PC-9 (cell line): ENCODE measurements around the gene FADS3. TPM values are rescaled to one million over a fixed set of nuclear protein-coding genes. Genes with fewer than 3 reads are reported as not detected.

Experiments used
- BruUV-seq: library from RNA; stranded (reverse); fragments of 400-500 nt; replicated peaks from 2 replicates; lab custom pipeline; 2021; lab: Mats Ljungman, UMichigan
- CTCF ChIA-PET: fragments of 300-600 bp; sonication (Branson Sonifier 250); formaldehyde crosslinking; loops from one replicate; lab custom pipeline; 2022; ENCODE audit warnings: antibody characterized with exemption; lab: Charles Lee
- POLR2A ChIA-PET: fragments of 300-600 bp; sonication (Branson Sonifier 250); formaldehyde crosslinking; loops from one replicate; lab custom pipeline; 2022; ENCODE audit warnings: antibody characterized with exemption; ENCODE audit not compliant: unreplicated experiment; lab: Charles Lee
- DNase-seq, 2 experiments: peaks; one replicate each; pipeline versions ENCODE4 v3.0.0 to v3.0.0-alpha.2; 2015 to 2022; ENCODE audit warnings: mixed read lengths in 1 of 2
- H2AFZ ChIP-seq: fragments of 200-600 bp; sonication (generic); 2 replicates; pipeline ENCODE4 v1.8.1; 2017; ENCODE audit warnings: antibody characterized with exemption
- H3F3A ChIP-seq: fragments of 200-600 bp; sonication (generic); 2 replicates; pipeline ENCODE4 v1.8.1; 2017; ENCODE audit warnings: antibody characterized with exemption, mild to moderate bottlenecking, low read depth; ENCODE audit not compliant: insufficient read depth
- H3K27ac ChIP-seq: fragments of 200-600 bp; sonication (generic); 2 replicates; pipeline ENCODE4 v1.6.1; 2016; ENCODE audit warnings: mixed run types
- H3K27me3 ChIP-seq: fragments of 200-600 bp; sonication (generic); 2 replicates; pipeline ENCODE4 v1.6.1; 2016; ENCODE audit warnings: low read depth, mixed run types; ENCODE audit not compliant: insufficient read depth
- H3K36me3 ChIP-seq: fragments of 200-600 bp; sonication (generic); 2 replicates; pipeline ENCODE4 v1.6.1; 2016; ENCODE audit warnings: low read depth, mixed run types
- H3K4me1 ChIP-seq: fragments of 200-600 bp; sonication (generic); replicated peaks from 2 replicates; pipeline ENCODE4 v1.6.1; 2016; ENCODE audit warnings: mixed run types; ENCODE audit not compliant: insufficient read depth
- H3K4me2 ChIP-seq: fragments of 200-600 bp; sonication (generic); 2 replicates; pipeline ENCODE4 v1.6.1; 2017; ENCODE audit warnings: mixed run types
- H3K4me3 ChIP-seq: fragments of 200-600 bp; sonication (generic); 2 replicates; pipeline ENCODE4 v1.6.1; 2016; ENCODE audit warnings: mixed run types
- H3K79me2 ChIP-seq: fragments of 200-600 bp; sonication (generic); 2 replicates; pipeline ENCODE4 v1.6.1; 2017; ENCODE audit warnings: low read depth, mixed run types
- H3K9me2 ChIP-seq: fragments of 200-600 bp; sonication (generic); 2 replicates; pipeline ENCODE4 v1.8.1; 2017; ENCODE audit warnings: mild to moderate bottlenecking; ENCODE audit not compliant: insufficient read depth
- H3K9me3 ChIP-seq: fragments of 200-600 bp; sonication (generic); 2 replicates; pipeline ENCODE4 v1.8.1; 2016; ENCODE audit warnings: low read depth; ENCODE audit not compliant: insufficient read depth
- H4K20me1 ChIP-seq: fragments of 200-600 bp; sonication (generic); 2 replicates; pipeline ENCODE4 v1.8.1; 2017; ENCODE audit not compliant: insufficient read depth
- EZH2 ChIP-seq: fragments of 200-600 bp; sonication (generic); IDR thresholded peaks from 2 replicates; pipeline ENCODE4 v1.8.0; 2017; ENCODE audit warnings: antibody characterized with exemption, low read depth
- intact Hi-C: fragments of 100-400 bp; cut with micrococcal nuclease; formaldehyde crosslinking; loops from one replicate; pipeline ENCODE4 v1.10.0; 2022; ENCODE audit not compliant: unreplicated experiment
- total RNA-seq: library from RNA; stranded (reverse); gene quantifications from 2 replicates; pipeline ENCODE4 v1.2.3, GENCODE V29; 2021
- TF ChIP-seq, protein P1 (sequence below): fragments of 200-600 bp; sonication (generic); conservative IDR thresholded peaks from 2 replicates; pipeline ENCODE4 v1.6.1; 2017; ENCODE audit warnings: mixed run types, antibody characterized with exemption, mild to moderate bottlenecking, moderate library complexity

Gene FADS3
- total RNA-seq, 1 experiment from 2014 or later, result 75.5 TPM

GRCh38 chr11:61930933-61931332, 39.6 kb upstream of the FADS3 start:
- TF ChIP-seq, protein P1, sequence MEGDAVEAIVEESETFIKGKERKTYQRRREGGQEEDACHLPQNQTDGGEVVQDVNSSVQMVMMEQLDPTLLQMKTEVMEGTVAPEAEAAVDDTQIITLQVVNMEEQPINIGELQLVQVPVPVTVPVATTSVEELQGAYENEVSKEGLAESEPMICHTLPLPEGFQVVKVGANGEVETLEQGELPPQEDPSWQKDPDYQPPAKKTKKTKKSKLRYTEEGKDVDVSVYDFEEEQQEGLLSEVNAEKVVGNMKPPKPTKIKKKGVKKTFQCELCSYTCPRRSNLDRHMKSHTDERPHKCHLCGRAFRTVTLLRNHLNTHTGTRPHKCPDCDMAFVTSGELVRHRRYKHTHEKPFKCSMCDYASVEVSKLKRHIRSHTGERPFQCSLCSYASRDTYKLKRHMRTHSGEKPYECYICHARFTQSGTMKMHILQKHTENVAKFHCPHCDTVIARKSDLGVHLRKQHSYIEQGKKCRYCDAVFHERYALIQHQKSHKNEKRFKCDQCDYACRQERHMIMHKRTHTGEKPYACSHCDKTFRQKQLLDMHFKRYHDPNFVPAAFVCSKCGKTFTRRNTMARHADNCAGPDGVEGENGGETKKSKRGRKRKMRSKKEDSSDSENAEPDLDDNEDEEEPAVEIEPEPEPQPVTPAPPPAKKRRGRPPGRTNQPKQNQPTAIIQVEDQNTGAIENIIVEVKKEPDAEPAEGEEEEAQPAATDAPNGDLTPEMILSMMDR, result no peak
- no TSS peak for BruUV-seq
- Histone ChIP-seq H3K4me2 (no peak overlapping the region), H4K20me1 (no peaks in the 10 kb centered on the region), H3K27me3 (no peaks in the 10 kb centered on the region), H3K4me1 (no peaks in the 10 kb centered on the region), H3K9me2 (no peaks in the 10 kb centered on the region), H3K36me3 (no peaks in the 10 kb centered on the region), H3K4me3 (no peak overlapping the region), H3K79me2 (no peaks in the 10 kb centered on the region), H3K9me3 (no peaks in the 10 kb centered on the region), H2AFZ (no peak overlapping the region), H3F3A (no peaks in the 10 kb centered on the region), H3K27ac (no peak overlapping the region)
- intact Hi-C loops, result no loop called here
- no peak for DNase-seq
- ChIA-PET POLR2A (no interaction called here), CTCF (no interaction called here)

- Histone ChIP-seq H3K4me3 (no peak overlapping the region), H3F3A (no peaks in the 10 kb centered on the region), H3K4me2 (no peak overlapping the region), H3K9me3 (no peaks in the 10 kb centered on the region), H3K4me1 (0 out of 2 replicates have a peak, but pooled peaks cover under 1% of the 10 kb centered on the region), H4K20me1 (no peaks in the 10 kb centered on the region), H2AFZ (no peak overlapping the region), H3K79me2 (no peaks in the 10 kb centered on the region), H3K36me3 (no peaks in the 10 kb centered on the region), H3K27me3 (no peaks in the 10 kb centered on the region), H3K9me2 (no peaks in the 10 kb centered on the region), H3K27ac (no peak overlapping the region)
- CTCF ChIA-PET, result interaction anchor here (0.5 to 0.6 kb wide), 2 partner anchors 126 to 178 kb away, joined by 3 read pairs; no protein-coding TSS in a partner anchor
- no peak for DNase-seq
- intact Hi-C loops, result no loop called here
- TF ChIP-seq, protein P1, result no peak
- no peak for TF ChIP-seq EZH2
- no TSS peak for BruUV-seq
- POLR2A ChIA-PET, result interaction anchor here (0.6 to 0.7 kb wide), 2 partner anchors 41 to 64 kb away, joined by 3 to 12 read pairs; no protein-coding TSS in a partner anchor
Observed at GRCh38 chr11:61928606-61929005, 37.3 kb upstream of the FADS3 start.

DNA sequence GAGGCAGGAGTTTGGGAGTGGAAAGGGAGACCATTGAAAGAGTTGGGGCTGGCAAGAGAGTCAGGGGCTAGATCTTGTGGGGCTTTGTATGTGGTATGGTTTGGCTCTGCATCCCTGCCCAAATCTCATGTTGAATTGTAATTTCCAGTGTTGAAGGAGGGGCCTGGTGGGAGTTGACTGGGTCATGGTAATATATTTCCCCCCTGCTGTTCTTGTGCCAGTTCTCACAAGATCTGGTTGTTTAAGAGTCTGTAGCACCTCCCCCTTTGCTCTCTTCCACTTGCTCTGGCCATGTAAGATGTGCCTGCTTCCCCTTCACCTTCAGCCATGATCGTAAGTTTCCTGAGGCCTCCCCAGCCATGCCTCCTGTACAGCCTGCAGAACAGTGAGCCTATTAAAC, 36.2 kb upstream of the FADS3 start:
- H3K79me2 ChIP-seq, result no peaks in the 10 kb centered on the region
- no peak overlapping the region for H3K4me3 ChIP-seq
- ChIA-PET POLR2A (no interaction called here), CTCF (no interaction called here)
- H3K9me3 ChIP-seq, result no peaks in the 10 kb centered on the region
- no peak for TF ChIP-seq EZH2
- TF ChIP-seq, protein P1, result no peak
- H4K20me1 ChIP-seq, result no peaks in the 10 kb centered on the region
- DNase-seq, result no peak
- no peak overlapping the region for H3K27ac ChIP-seq
- H2AFZ ChIP-seq, result no peak overlapping the region
- H3F3A ChIP-seq, result 0 out of 2 replicates have a peak, but pooled peaks cover 5% of the 10 kb centered on the region
- intact Hi-C loops, result no loop called here
- 0 out of 2 replicates have a peak, but pooled peaks cover 4% of the 10 kb centered on the region for H3K4me1 ChIP-seq
- no peak overlapping the region for H3K4me2 ChIP-seq
- no peaks in the 10 kb centered on the region for H3K36me3 ChIP-seq
- BruUV-seq, result no TSS peak
- H3K27me3 ChIP-seq, result no peaks in the 10 kb centered on the region
- H3K9me2 ChIP-seq, result no peaks in the 10 kb centered on the region
